Esophagus squamous epithelium (tissue), 4 donors: ENCODE results near the gene KCNG2.

ENCODE experiments used
- CTCF ChIP-seq, 6 experiments: fragments of 450-650 bp in 4 of 6; fragments of 200-600 bp in 2 of 6; sonication (generic) in 2 of 6; IDR thresholded peaks; one replicate each; pipeline ENCODE4 v1.5.1; 2016 to 2019; ENCODE audit warnings: antibody characterized with exemption in 6 of 6, mild to moderate bottlenecking in 4 of 6, moderate library complexity in 4 of 6
- POLR2A ChIP-seq, 4 donors: fragments of 450-650 bp; IDR thresholded peaks; one replicate each; pipeline ENCODE4 v1.6.1; 2017; ENCODE audit warnings: antibody characterized with exemption in 4 of 4, mild to moderate bottlenecking in 4 of 4, moderate library complexity in 3 of 4

- no peak for TF ChIP-seq CTCF (IDR thresholded peaks at IDR 0.05)
- no peak for TF ChIP-seq POLR2A (IDR thresholded peaks at IDR 0.05)
These were observed 51.8 kb downstream of the KCNG2 start for GRCh38 chr18:79849328-79850207.
